GM18511 (cell line): ENCODE measurements around the gene XIAP.

Experiments
- ATAC-seq: cut with Tn5 transposase; IDR thresholded peaks from one replicate; pipeline ENCODE4 v1.9.1; 2021; ENCODE audit warnings: mild to moderate bottlenecking, moderate library complexity; ENCODE audit not compliant: unreplicated experiment

XIAP gene

DNA sequence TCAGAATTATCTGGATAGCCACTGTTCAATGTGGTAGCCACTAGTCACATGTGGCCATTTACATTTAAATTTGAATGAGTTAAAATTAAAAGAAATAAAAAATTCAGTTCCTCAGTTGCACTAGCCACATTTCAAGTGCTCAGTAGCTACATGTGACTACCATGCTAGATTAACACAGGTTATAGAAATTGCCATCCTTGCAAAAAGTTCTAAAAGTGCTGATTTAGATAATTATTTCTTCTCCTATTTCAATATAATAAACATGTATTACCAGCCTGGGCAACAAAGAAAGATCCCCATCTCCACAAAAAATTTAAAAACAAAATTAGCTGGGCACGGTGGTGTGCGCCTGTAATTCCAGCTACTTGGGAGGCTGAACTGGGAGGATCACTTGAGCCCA, 90.0 kb downstream of the XIAP start:
- no peak for ATAC-seq

DNA sequence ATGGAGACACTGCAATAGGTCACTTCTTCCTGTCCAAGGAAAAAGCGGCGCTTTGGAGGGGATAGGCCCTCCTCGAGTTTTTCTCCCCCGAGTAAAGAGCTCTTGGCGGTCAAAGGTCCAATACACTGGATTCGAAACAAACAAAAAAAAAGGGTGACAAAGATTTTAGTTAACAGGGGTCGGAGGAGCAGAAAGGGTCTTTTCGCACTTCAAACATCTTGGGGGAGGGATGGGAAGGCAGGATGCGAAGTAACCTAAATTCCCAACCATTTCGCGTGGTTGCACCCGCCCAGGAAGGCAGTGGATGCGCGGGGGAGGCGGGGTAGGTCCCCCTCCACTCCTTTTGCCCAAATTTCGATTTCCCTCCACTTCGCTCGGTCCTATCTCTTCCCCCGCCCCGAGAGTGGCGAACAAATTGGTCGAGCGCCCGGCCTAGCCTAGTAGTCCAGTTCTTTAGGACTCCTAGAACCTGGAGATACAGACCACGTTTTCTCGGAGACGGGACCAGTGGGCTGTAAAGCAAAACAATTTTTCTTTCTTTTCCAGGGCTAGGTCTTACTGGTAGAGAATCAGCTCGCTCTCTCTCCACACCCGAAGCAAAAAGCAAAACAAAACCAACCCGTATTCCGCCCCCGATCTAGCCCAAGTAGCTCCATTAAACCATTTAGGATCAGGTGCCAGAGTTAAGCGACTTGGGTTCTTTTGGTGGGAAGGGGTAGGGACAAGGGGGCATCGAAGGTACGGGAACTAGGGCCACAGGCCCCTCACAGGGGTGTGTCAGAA, 99.6 kb downstream of the XIAP start:
- ATAC-seq, result no peak

DNA sequence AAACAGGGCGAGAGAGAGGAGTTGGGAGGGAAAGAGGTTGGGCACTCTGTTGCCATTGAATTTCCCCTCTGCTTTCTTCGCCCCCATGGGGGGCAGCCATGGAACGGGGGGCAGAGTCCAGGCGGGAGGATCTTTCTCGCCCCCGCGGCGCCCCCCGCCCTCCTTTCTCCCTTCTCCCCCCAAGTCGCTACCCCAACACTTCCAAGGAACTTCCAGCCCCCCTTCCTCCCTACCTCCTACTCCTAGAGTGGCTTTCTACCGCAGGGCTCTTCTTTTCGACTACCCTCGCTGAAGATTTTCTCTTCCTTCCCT, 101.1 kb downstream of the XIAP start:
- no peak for ATAC-seq

DNA sequence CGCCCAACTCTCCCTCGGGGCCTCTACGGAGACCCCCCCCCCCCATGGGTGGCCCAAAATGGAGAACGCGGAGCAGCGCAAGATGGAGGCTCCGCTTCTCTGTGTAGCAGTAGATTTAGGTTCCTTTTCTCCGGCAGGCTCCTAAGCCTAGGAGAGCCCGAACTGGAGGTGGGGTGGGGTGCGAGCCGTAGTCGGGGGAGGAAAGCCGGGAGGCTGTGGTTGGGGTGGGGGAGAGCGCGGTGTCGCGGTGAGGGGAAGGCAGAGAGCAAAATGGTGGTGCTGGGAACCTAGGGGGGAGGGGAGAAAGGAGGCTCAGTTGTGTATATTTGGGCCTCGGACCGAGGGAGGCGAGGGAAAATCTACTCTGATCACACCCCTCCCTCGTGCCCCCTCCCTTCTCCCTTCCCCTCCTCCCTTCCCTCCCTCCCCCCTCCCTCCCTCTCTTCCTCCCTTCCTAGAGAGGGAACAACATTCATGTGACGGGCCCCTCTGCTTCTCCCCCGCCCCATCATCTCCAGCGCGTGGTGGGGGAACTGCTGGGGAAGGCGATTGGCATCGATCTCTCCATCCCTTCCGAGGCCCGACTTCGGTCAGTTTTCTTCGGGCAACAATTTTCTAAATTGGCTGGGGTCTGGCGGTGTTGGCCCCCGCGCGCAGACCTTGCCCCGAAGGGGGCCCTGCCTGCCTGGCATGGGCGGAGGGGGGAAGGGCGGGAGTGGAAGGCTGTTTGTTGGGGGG, 101.6 kb downstream of the XIAP start, which contains the start of gene STAG2:
Gene STAG2, plus strand, starts transcription at position 439 of the 738 bp plus-strand sequence. CDS start 60,922 bp downstream, outside the sequence.
- no peak for ATAC-seq

DNA sequence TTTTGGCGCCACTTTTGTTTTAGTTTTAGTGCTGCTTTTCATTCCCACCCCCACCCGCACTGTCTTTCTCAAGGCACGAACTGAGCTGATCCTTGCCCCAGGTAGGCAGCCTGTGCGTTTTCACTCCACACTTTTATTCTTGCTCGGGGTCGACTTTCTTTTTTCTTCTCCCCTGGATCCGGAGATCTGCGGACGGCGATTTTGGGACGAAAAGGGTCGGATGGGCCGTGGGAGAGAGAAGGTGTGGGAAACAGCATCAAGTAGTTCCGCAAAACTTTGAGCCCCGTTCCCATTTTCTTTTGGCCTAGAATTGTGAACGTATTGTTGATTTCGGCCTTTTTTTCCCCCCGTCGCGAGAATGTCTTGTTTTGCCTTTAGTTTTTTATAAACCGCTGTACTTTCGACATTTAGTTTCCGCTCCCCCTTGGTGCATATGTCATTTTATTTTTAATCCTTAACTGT, 102.2 kb downstream of the XIAP start:
- no peak for ATAC-seq

DNA sequence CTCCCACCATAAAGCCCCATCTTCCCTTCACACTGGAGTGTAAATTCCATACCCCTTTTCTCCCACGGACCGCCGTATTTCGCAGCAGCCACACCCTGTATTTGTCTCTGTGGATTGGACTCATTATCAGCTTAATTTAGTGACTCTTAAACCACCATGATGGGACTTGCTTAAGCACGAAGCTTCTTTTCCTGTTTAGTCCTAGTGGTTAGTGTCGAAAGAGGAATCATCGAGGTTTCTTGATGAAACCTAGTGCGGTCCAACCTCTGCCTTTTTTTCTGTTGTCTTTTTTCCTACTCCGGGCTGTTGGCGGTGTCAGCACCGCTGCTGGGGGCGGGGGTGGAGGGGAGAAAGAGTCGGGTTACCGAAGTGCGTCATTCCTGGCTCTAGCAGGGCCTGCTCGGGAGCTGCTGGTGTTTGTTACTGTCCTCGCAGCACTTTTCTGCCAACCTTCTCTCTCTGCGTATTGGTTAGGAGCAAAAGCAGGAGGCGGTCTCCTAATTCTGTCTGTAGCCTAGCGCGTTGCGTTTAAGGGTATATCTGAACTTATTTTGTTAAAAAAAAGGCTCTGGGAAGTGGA, 103.0 kb downstream of the XIAP start:
- peak; percentile 60 for ATAC-seq
